ENCODE measurements around the gene IL17A.

DNA sequence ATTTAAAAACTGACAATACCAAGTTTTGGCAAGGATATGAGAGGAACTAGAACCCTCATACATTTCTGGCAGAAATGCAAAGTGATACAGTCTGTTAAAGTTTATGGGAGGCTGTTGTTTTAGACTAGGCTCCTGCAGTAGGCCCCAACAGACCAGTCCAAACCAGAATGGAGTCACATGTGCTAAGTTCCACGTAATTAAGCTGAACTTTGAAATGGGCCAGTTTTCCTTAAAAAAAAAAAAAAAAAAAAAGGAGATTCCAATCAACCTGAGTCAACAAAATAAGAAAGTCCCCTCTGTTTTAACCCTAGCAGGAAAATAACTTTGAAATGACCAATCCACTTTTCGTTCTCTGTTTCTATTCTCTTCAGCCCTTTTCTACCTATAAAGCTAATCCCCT, 31.6 kb downstream of the IL17A start:
- TF ChIP-seq, protein P1, sequence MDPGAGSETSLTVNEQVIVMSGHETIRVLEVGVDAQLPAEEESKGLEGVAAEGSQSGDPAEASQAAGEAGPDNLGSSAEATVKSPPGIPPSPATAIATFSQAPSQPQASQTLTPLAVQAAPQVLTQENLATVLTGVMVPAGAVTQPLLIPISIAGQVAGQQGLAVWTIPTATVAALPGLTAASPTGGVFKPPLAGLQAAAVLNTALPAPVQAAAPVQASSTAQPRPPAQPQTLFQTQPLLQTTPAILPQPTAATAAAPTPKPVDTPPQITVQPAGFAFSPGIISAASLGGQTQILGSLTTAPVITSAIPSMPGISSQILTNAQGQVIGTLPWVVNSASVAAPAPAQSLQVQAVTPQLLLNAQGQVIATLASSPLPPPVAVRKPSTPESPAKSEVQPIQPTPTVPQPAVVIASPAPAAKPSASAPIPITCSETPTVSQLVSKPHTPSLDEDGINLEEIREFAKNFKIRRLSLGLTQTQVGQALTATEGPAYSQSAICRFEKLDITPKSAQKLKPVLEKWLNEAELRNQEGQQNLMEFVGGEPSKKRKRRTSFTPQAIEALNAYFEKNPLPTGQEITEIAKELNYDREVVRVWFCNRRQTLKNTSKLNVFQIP (CRISPR knock-in tag; IDR thresholded peaks at IDR 0.05; ENCODE audit: borderline replicate concordance, low read depth), result no peak
- TF ChIP-seq, protein P2, sequence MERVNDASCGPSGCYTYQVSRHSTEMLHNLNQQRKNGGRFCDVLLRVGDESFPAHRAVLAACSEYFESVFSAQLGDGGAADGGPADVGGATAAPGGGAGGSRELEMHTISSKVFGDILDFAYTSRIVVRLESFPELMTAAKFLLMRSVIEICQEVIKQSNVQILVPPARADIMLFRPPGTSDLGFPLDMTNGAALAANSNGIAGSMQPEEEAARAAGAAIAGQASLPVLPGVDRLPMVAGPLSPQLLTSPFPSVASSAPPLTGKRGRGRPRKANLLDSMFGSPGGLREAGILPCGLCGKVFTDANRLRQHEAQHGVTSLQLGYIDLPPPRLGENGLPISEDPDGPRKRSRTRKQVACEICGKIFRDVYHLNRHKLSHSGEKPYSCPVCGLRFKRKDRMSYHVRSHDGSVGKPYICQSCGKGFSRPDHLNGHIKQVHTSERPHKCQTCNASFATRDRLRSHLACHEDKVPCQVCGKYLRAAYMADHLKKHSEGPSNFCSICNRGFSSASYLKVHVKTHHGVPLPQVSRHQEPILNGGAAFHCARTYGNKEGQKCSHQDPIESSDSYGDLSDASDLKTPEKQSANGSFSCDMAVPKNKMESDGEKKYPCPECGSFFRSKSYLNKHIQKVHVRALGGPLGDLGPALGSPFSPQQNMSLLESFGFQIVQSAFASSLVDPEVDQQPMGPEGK (CRISPR knock-in tag; IDR thresholded peaks at IDR 0.05; ENCODE audit: borderline replicate concordance), result no peak
- no peak for TF ChIP-seq PPARA (CRISPR knock-in tag; IDR thresholded peaks at IDR 0.05; ENCODE audit: borderline replicate concordance)
- no peak for TF ChIP-seq BACH2 (CRISPR knock-in tag; IDR thresholded peaks at IDR 0.05; ENCODE audit: borderline replicate concordance)
- no peak for TF ChIP-seq ZFP30 (CRISPR knock-in tag; IDR thresholded peaks at IDR 0.05)
- TF ChIP-seq TOX (CRISPR knock-in tag; IDR thresholded peaks at IDR 0.05; ENCODE audit: borderline replicate concordance), result no peak
- no peak for TF ChIP-seq TCF4 (CRISPR knock-in tag; IDR thresholded peaks at IDR 0.05; ENCODE audit: borderline replicate concordance)
- TF ChIP-seq GLIS3 (CRISPR knock-in tag; IDR thresholded peaks at IDR 0.05), result no peak
- no peak for TF ChIP-seq ZFP3 (CRISPR knock-in tag; IDR thresholded peaks at IDR 0.05)
- TF ChIP-seq SNAI2 (CRISPR knock-in tag; IDR thresholded peaks at IDR 0.05), result no peak
- TF ChIP-seq RARB (CRISPR knock-in tag; IDR thresholded peaks at IDR 0.05), result no peak

Data from SK-N-SH treated with all-trans-retinoic acid at 6 μM for 48 hours (cell line).